HEK293 (cell line): ENCODE data around the gene FAM171A1.

Experiments
- CTCF ChIA-PET: fragments of 350-600 bp; formaldehyde crosslinking; extraction: SDS; loops from one replicate; lab custom pipeline; 2021; ENCODE audit warnings: antibody characterized with exemption; lab: Yijun Ruan, JAX
- POLR2A ChIA-PET: fragments of 300-600 bp; formaldehyde crosslinking; extraction: SDS; loops from one replicate; lab custom pipeline; 2020; ENCODE audit warnings: antibody characterized with exemption, inconsistent platforms; lab: Yijun Ruan, JAX
- H3K27ac ChIP-seq: fragments of 200-500 bp; sonication (Bioruptor generic); 2 replicates; pipeline ENCODE4 v1.5.1; 2014; ENCODE audit warnings: low read depth, low read length, control low read depth, inconsistent platforms; ENCODE audit errors: extremely low read depth
- H3K36me3 ChIP-seq, 2 experiments: fragments of 200-500 bp in 1 of 2; sonication (Bioruptor generic) in 1 of 2; 1 replicate in 1 of 2; 2 replicates in 1 of 2; pipeline ENCODE4 v1.5.1; 2014 to 2017; ENCODE audit warnings: inconsistent platforms in 2 of 2, low read length in 2 of 2; ENCODE audit not compliant: control insufficient read depth in 2 of 2, insufficient read depth in 1 of 2
- H3K4me1 ChIP-seq: fragments of 200-500 bp; sonication (Bioruptor generic); 2 replicates; pipeline ENCODE4 v1.5.1; 2014; ENCODE audit warnings: mild to moderate bottlenecking, low read length, inconsistent platforms; ENCODE audit not compliant: control insufficient read depth, insufficient read depth
- H3K4me3 ChIP-seq: 2 replicates; pipeline ENCODE4 v1.5.1; 2011; ENCODE audit warnings: low read depth, mild to moderate bottlenecking, control low read depth, low read length, moderate library complexity
- H3K9me3 ChIP-seq: fragments of 200-500 bp; sonication (Bioruptor generic); 2 replicates; pipeline ENCODE4 v1.5.1; 2014; ENCODE audit warnings: low read depth, low read length, inconsistent platforms; ENCODE audit not compliant: control insufficient read depth, insufficient read depth
- BCL11B ChIP-seq: fragments of 450-650 bp; formaldehyde crosslinking; IDR thresholded peaks from 2 replicates; pipeline ENCODE4 v1.5.1; 2016; ENCODE audit warnings: low read depth, missing biosample characterization, missing genetic modification characterization
- HOXC10 ChIP-seq: sonication (generic); formaldehyde crosslinking; IDR thresholded peaks from 2 replicates; pipeline ENCODE4 v1.8.1; 2023; ENCODE audit warnings: mild to moderate bottlenecking, missing genetic modification reagents
- KLF8 ChIP-seq: fragments of 450-650 bp; formaldehyde crosslinking; IDR thresholded peaks from 2 replicates; pipeline ENCODE4 v1.5.1; 2016; ENCODE audit warnings: missing biosample characterization, missing genetic modification characterization
- MEIS1 ChIP-seq: sonication (generic); formaldehyde crosslinking; IDR thresholded peaks from 2 replicates; pipeline ENCODE4 v1.8.1; 2022; ENCODE audit warnings: missing genetic modification reagents, mild to moderate bottlenecking, borderline replicate concordance
- MYNN ChIP-seq: fragments of 450-650 bp; formaldehyde crosslinking; IDR thresholded peaks from 2 replicates; pipeline ENCODE4 v1.5.1; 2016; ENCODE audit warnings: missing biosample characterization, missing genetic modification characterization, borderline replicate concordance
- PRDM1 ChIP-seq: fragments of 450-650 bp; formaldehyde crosslinking; IDR thresholded peaks from 2 replicates; pipeline ENCODE4; 2016; ENCODE audit warnings: missing biosample characterization, missing genetic modification characterization
- SALL2 ChIP-seq: fragments of 450-650 bp; formaldehyde crosslinking; IDR thresholded peaks from 2 replicates; pipeline ENCODE4 v1.5.0; 2017; ENCODE audit warnings: missing biosample characterization, mild to moderate bottlenecking, missing genetic modification characterization, borderline replicate concordance
- TCF7L2 ChIP-seq: IDR thresholded peaks from 2 replicates; pipeline ENCODE4 v1.6.1; 2011; ENCODE audit warnings: low read depth, mild to moderate bottlenecking, inconsistent platforms, low read length, moderate library complexity, borderline replicate concordance
- YY2 ChIP-seq: fragments of 450-650 bp; formaldehyde crosslinking; IDR thresholded peaks from 2 replicates; pipeline ENCODE4 v1.5.1; 2016; ENCODE audit warnings: missing biosample characterization, missing genetic modification characterization
- ZBTB1 ChIP-seq: fragments of 450-650 bp; formaldehyde crosslinking; IDR thresholded peaks from 2 replicates; pipeline ENCODE4 v1.5.1; 2016; ENCODE audit warnings: missing biosample characterization, missing genetic modification characterization
- ZIC2 ChIP-seq: fragments of 450-650 bp; formaldehyde crosslinking; IDR thresholded peaks from 2 replicates; pipeline ENCODE4 v1.5.1; 2016; ENCODE audit warnings: missing biosample characterization, missing genetic modification characterization
- ZNF169 ChIP-seq: fragments of 450-650 bp; formaldehyde crosslinking; IDR thresholded peaks from 2 replicates; pipeline ENCODE4 v1.5.1; 2016; ENCODE audit warnings: missing biosample characterization, missing genetic modification characterization
- ZNF175 ChIP-seq: fragments of 450-650 bp; formaldehyde crosslinking; IDR thresholded peaks from 2 replicates; pipeline ENCODE4 v1.5.1; 2016; ENCODE audit warnings: missing biosample characterization, missing genetic modification characterization
- ZNF366 ChIP-seq: fragments of 450-650 bp; formaldehyde crosslinking; conservative IDR thresholded peaks from 2 replicates; pipeline ENCODE4 v1.5.1; 2016; ENCODE audit warnings: missing biosample characterization, missing genetic modification characterization
- ZNF391 ChIP-seq: fragments of 450-650 bp; formaldehyde crosslinking; IDR thresholded peaks from 2 replicates; pipeline ENCODE4 v1.5.1; 2016; ENCODE audit warnings: low read depth, missing biosample characterization, missing genetic modification characterization, borderline replicate concordance
- ZNF394 ChIP-seq: fragments of 450-650 bp; formaldehyde crosslinking; IDR thresholded peaks from 2 replicates; pipeline ENCODE4 v1.5.1; 2016; ENCODE audit warnings: missing biosample characterization, missing genetic modification characterization, mild to moderate bottlenecking, moderate library complexity, borderline replicate concordance
- ZNF560 ChIP-seq: fragments of 450-650 bp; formaldehyde crosslinking; IDR thresholded peaks from 2 replicates; pipeline ENCODE4 v1.5.1; 2017; ENCODE audit warnings: missing biosample characterization, missing genetic modification characterization, borderline replicate concordance
- ZNF654 ChIP-seq: fragments of 450-650 bp; formaldehyde crosslinking; IDR thresholded peaks from 2 replicates; pipeline ENCODE4 v1.5.1; 2016; ENCODE audit warnings: low read depth, missing biosample characterization, missing genetic modification characterization
- ZNF677 ChIP-seq: fragments of 450-650 bp; IDR thresholded peaks from 2 replicates; pipeline ENCODE4 v1.5.0; 2018; ENCODE audit warnings: missing biosample characterization, mild to moderate bottlenecking, missing genetic modification characterization, moderate library complexity
- ZNF76 ChIP-seq: fragments of 450-650 bp; formaldehyde crosslinking; IDR thresholded peaks from 2 replicates; pipeline ENCODE4; 2016; ENCODE audit warnings: low read depth, missing biosample characterization, missing genetic modification characterization, borderline replicate concordance
- ZNF785 ChIP-seq: fragments of 450-650 bp; formaldehyde crosslinking; IDR thresholded peaks from 2 replicates; pipeline ENCODE4 v1.5.1; 2016; ENCODE audit warnings: missing biosample characterization, missing genetic modification characterization
- ZNF830 ChIP-seq: fragments of 450-650 bp; IDR thresholded peaks from 2 replicates; pipeline ENCODE4 v1.5.0; 2018; ENCODE audit warnings: missing biosample characterization, missing genetic modification characterization, low read depth, mild to moderate bottlenecking, moderate library complexity
- TF ChIP-seq, protein P1 (sequence below): fragments of 450-650 bp; formaldehyde crosslinking; IDR thresholded peaks from 2 replicates; pipeline ENCODE4 v1.5.1; 2016; ENCODE audit warnings: missing biosample characterization, missing genetic modification characterization
- TF ChIP-seq, protein P2 (sequence below): fragments of 450-650 bp; formaldehyde crosslinking; IDR thresholded peaks from 2 replicates; pipeline ENCODE4 v1.5.1; 2016; ENCODE audit warnings: missing biosample characterization, missing genetic modification characterization
- TF ChIP-seq, protein P3 (sequence below): fragments of 450-650 bp; formaldehyde crosslinking; IDR thresholded peaks from 2 replicates; pipeline ENCODE4 v1.5.1; 2016; ENCODE audit warnings: missing biosample characterization, missing genetic modification characterization
- TF ChIP-seq, protein P4 (sequence below): fragments of 450-650 bp; IDR thresholded peaks from 2 replicates; pipeline ENCODE4 v1.5.1; 2018; ENCODE audit warnings: missing biosample characterization, missing genetic modification characterization

FAM171A1 gene

DNA sequence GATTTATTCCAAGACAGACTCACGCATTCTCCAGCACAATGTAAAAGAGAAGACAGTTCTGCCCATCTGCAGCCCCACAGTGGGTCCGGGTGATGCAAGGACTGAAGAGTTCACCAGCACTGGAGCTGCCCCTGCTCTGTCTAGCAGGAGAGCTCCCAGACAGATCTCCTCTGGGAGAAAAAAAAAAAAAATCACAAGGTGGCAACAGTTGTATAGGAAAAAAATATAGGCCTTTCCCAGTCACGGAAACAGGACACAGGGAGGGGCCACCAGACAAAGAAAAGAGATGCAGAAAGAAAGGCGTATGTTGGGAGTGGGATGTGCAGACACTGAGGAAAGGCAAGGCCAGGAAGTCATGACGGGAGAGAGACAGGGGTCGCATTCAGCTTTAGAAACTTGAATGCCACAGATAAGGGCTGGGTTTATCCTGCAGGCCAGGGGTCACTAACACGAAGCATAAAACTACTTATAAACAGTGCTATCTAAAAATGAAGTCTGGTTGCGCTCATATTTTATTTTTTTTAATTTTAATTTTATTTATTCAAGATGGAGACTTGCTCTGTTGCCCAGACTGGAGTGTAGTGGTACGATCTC lies 54.1 kb downstream of the FAM171A1 start (continued):
- no peak for TF ChIP-seq ZNF677 (tag by site-specific recombination)
- no peak for TF ChIP-seq ZNF175 (tag by site-specific recombination)
- no peak for TF ChIP-seq ZNF76 (tag by site-specific recombination)
- TF ChIP-seq ZNF391: no peak
- TF ChIP-seq ZNF560 (tag by site-specific recombination): no peak

DNA sequence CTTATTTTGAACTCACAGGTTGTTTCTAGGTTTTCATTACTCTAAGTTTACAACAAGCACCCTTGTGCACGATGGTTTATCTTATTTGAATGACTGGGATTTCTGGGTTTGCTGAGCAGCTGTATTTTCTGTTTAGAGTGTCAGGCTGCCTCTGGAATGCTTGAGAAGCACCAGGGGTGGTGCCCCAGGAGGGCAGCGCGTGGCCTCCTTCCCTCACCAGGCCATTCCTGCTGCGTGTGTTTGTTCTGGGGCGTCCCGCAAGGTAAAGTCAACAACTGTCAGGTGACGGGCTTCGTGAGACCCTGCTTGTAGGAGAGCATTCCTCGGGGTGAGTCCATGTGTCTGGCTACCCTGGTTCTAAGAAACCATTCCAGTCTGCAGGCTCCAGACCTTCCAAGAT lies 54.9 kb downstream of the FAM171A1 start:
- H3K27ac ChIP-seq: no peak overlapping the region
- TF ChIP-seq ZIC2 (tag by site-specific recombination) (peak; percentile 86), ZNF394 (tag by site-specific recombination) (no peak)
- TF ChIP-seq, all 188 proteins: peak for 1
- CTCF ChIA-PET: no interaction called here
- Histone ChIP-seq H3K4me3 (no peak overlapping the region), H3K4me1 (no peaks in the 10 kb centered on the region), H3K9me3 (no peaks in the 10 kb centered on the region), H3K36me3 (no peaks in the 10 kb centered on the region; a peak in 2 of 3 replicates)
- POLR2A ChIA-PET: no interaction called here

DNA sequence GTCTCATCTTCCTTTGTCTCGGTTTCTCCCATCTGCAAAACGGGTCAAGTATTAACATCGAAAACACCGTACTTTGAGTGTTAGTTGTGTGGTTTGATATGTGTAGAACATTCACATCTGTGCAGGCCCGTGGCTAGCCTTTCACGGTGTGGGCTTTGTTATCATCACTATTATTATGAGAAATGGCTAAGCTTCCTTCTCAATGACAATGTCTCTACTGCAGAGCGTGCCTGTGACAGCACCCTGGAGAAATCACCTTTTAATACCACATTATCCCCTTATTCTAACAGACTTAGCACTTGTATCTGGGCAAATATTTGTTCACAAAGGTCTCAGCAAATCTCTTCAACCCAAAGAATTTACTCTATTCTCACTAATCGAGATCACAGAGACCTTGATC lies 55.8 kb downstream of the FAM171A1 start:
- Histone ChIP-seq H3K4me1 (no peaks in the 10 kb centered on the region), H3K27ac (no peak overlapping the region), H3K9me3 (no peaks in the 10 kb centered on the region), H3K4me3 (no peak overlapping the region), H3K36me3 (no peaks in the 10 kb centered on the region; a peak in 2 of 3 replicates)
- CTCF ChIA-PET: no interaction called here
- TF ChIP-seq ZNF169 (tag by site-specific recombination): no peak
- no peak for TF ChIP-seq TCF7L2
- TF ChIP-seq ZNF830 (tag by site-specific recombination): no peak
- no peak for TF ChIP-seq MEIS1
- no peak for TF ChIP-seq YY2 (tag by site-specific recombination)
- TF ChIP-seq, protein P1, sequence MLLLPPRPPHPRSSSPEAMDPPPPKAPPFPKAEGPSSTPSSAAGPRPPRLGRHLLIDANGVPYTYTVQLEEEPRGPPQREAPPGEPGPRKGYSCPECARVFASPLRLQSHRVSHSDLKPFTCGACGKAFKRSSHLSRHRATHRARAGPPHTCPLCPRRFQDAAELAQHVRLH (tag by site-specific recombination): no peak
- TF ChIP-seq, protein P2, sequence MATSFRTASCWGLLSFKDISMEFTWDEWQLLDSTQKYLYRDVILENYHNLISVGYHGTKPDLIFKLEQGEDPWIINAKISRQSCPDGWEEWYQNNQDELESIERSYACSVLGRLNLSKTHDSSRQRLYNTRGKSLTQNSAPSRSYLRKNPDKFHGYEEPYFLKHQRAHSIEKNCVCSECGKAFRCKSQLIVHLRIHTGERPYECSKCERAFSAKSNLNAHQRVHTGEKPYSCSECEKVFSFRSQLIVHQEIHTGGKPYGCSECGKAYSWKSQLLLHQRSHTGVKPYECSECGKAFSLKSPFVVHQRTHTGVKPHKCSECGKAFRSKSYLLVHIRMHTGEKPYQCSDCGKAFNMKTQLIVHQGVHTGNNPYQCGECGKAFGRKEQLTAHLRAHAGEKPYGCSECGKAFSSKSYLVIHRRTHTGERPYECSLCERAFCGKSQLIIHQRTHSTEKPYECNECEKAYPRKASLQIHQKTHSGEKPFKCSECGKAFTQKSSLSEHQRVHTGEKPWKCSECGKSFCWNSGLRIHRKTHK (tag by site-specific recombination): no peak
- TF ChIP-seq HOXC10 (CRISPR knock-in tag): no peak
- TF ChIP-seq, protein P3, sequence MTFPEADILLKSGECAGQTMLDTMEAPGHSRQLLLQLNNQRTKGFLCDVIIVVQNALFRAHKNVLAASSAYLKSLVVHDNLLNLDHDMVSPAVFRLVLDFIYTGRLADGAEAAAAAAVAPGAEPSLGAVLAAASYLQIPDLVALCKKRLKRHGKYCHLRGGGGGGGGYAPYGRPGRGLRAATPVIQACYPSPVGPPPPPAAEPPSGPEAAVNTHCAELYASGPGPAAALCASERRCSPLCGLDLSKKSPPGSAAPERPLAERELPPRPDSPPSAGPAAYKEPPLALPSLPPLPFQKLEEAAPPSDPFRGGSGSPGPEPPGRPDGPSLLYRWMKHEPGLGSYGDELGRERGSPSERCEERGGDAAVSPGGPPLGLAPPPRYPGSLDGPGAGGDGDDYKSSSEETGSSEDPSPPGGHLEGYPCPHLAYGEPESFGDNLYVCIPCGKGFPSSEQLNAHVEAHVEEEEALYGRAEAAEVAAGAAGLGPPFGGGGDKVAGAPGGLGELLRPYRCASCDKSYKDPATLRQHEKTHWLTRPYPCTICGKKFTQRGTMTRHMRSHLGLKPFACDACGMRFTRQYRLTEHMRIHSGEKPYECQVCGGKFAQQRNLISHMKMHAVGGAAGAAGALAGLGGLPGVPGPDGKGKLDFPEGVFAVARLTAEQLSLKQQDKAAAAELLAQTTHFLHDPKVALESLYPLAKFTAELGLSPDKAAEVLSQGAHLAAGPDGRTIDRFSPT: no peak
- no peak for TF ChIP-seq KLF8 (tag by site-specific recombination)
- no peak for TF ChIP-seq BCL11B (tag by site-specific recombination)
- no peak for TF ChIP-seq ZBTB1 (tag by site-specific recombination)
- TF ChIP-seq, protein P4, sequence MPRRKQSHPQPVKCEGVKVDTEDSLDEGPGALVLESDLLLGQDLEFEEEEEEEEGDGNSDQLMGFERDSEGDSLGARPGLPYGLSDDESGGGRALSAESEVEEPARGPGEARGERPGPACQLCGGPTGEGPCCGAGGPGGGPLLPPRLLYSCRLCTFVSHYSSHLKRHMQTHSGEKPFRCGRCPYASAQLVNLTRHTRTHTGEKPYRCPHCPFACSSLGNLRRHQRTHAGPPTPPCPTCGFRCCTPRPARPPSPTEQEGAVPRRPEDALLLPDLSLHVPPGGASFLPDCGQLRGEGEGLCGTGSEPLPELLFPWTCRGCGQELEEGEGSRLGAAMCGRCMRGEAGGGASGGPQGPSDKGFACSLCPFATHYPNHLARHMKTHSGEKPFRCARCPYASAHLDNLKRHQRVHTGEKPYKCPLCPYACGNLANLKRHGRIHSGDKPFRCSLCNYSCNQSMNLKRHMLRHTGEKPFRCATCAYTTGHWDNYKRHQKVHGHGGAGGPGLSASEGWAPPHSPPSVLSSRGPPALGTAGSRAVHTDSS (tag by site-specific recombination): no peak
- TF ChIP-seq ZNF560 (tag by site-specific recombination): no peak
- TF ChIP-seq MYNN (tag by site-specific recombination): no peak
- no peak for TF ChIP-seq ZNF654
- TF ChIP-seq ZNF785 (tag by site-specific recombination): no peak
- TF ChIP-seq SALL2: no peak
- no peak for TF ChIP-seq ZNF366 (tag by site-specific recombination)
- no peak for TF ChIP-seq PRDM1
- POLR2A ChIA-PET: no interaction called here
